ENCODE measurements around the gene RAP1GAP2.

Gene RAP1GAP2

DNA sequence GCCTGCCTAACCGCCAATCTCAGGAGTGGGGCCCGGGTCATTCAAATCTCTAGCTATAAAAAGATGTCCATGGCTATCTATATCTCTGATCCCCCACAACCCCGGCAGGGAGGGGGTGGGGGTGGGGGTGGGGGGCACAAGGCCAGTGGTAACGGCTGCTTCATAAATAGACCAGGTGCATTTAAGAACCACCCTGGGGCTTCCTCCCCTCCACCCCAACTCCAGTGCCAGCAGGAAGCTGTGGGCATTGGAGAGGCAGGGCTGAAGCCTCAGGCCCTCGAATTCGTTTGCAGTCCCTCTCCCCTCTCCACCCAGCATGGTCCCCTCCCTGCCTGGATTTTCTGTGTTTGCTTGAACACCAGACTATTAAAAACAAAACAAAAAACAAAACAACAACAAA lies 56.0 kb downstream of the RAP1GAP2 start:
- no peak for FAIRE-seq
- DNase-seq (ENCODE audit: insufficient read length, low spot score), result no peak

DNA sequence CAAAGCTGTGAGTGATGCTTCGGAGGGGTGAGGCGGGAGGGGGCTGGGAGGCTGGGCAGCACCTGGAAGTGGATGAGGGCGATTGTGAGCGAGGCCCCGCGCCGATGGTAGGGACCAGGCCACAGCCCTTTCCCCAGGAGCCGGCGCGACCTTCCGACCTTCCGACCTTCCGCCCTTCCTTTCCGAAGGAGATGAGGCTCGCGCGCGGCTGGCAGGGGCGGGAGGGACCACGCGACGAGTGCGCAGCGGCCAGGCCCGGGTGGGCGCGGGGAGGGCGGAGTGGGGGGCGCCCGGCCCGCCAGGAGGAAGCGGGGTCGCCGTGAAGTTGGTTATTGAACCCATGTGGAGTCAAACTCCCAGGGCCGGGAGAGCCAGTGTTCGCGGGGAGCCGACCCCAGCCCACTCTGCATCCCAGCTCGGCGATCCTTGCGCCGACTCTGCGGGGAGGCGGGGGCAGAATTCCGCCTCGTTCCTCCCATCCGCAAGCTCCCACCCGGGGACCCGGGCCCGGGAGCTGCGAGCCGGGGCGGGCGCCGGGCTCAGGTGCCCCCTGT lies 56.6 kb downstream of the RAP1GAP2 start:
- FAIRE-seq, result no peak
- DNase-seq (ENCODE audit: insufficient read length, low spot score), result no peak

- peak; percentile 57 for DNase-seq (ENCODE audit: insufficient read length, low spot score)
- FAIRE-seq, result no peak
Observed at GRCh38 chr17:2853283-2854142, 57.3 kb downstream of the RAP1GAP2 start.

DNA sequence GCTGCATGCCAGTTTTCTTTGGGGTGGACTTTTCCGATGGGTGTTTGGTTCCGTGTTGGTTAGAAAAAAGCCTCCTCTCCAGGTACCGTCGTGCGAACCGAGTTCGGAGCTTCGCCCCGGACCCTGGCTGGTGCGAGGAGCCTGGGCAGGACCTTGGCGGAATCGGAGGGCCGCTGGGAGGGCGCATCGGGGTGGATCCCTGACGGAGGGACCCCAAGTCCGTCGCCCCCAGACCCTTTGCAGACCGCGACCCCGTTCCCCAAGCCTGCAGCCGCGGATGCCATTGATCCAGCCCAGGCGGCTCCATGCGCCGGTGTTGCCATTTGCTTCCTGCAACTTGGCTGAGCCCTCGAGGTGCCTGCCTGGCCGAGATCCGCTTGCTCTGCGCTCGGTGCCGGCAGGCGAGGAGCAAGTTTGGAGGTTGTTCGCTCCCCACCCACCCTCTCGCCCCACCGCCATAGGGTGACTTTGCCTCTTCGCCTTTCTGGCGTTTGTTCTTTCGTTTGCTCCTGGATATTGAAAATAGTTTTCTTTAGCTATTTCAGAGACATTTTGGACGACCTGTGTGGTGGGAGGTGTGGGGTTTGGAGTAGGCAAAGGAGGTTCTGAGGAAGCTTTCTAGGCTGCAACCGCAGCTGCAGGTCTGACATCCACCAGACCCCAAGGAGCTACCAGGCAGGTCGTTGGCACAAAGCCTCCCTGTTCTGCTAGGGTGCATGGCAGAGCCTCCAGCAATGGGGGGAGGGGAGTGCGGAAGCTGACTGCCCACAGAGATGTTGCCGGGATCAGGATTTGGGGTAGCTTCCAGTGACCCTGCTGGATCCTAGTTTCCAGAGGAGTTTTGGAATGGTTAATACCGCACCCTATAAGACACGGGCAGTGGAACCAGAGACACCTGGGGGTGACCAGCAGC lies 58.2 kb downstream of the RAP1GAP2 start:
- no peak for DNase-seq (ENCODE audit: insufficient read length, low spot score)
- FAIRE-seq, result peak; percentile 81

- FAIRE-seq, result no peak
- no peak for DNase-seq (ENCODE audit: insufficient read length, low spot score)
Observed at GRCh38 chr17:2855063-2855600, 58.9 kb downstream of the RAP1GAP2 start.

DNA sequence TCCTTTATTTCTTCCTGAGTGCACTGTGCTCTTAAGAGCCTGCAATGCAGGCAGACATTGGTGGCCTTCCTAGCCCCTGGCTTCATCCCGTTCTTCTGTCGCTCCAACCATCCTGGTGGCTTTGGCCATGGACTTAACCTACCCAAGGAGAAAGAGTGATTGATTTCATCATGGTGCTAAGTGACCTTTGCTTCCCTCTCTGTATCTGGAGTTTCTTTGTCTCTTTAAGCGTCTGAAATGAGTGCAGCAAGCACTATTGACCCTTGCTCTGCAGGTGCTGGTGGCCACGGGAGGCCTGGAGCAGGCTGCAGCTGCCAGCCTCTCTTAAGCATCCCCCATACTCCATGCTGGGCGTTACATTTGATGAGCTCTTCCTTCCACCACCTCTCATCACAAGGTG lies 60.5 kb downstream of the RAP1GAP2 start:
- no peak for DNase-seq (ENCODE audit: insufficient read length, low spot score)
- no peak for FAIRE-seq

DNA sequence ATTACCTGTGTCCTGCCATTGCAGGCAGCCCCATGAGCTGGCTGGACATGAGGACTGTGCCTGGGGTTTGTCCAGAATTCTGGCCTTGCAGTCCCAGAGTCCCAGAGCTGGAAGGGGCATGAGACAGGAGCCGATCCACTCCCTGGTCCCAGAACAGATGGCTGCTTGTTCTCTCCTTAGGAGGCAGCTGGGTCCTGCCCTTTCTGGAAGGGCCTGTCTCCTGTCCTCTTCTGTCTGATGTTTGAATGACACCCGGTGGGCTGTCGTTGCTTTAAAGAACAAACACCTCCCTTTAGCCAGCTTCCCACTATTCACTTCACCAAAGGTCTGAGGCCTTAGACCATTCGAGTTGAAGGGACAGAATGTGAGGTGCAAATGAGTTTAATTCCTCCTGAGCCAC lies 63.8 kb downstream of the RAP1GAP2 start:
- DNase-seq (ENCODE audit: insufficient read length, low spot score) (no peak), FAIRE-seq (no peak)

- FAIRE-seq (peak; percentile 33), DNase-seq (ENCODE audit: insufficient read length, low spot score) (no peak)
Observed at GRCh38 chr17:2860883-2861282, 64.6 kb downstream of the RAP1GAP2 start.

DNA sequence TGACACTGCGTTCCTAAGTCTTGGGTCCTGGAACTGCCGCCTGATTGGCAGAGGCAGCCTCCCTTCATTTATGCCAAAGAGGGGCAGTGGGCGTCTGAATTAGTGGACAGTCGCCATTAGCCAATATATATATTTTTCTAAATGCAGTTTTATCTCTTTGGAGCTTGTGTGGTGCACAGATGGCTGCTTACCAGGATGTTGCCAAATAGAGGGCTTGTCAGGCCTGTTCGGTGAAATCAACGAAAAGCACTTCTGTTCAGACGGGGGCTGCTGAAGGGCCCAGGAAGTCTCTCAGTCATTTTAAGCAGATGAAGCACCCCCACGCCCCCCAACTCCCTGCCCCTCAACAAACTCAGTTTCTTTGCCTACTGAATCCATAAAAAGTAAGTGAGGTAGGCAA lies 66.0 kb downstream of the RAP1GAP2 start:
- FAIRE-seq (no peak), DNase-seq (ENCODE audit: insufficient read length, low spot score) (no peak)

- FAIRE-seq, result no peak
Observed at GRCh38 chr17:2863204-2863603, 67.0 kb downstream of the RAP1GAP2 start.

DNA sequence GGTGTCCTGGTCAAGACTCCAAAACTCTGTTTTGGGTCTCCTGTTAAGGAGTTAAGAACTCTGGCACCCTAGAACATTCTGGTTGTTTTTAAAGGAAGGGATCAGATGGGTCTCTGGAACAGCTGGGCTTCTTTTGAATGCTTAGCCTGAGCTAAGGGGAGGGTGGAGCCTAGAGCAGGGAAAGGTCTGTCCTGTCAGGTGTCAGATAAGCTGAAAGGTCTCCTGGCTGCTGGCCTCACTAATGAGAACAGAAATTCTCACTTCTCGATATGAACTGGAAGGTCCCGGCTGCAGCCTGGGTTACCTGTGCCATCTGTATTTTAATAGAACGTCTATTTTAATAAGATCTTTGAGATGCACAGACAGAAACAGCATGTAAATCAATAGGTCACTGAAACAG lies 69.0 kb downstream of the RAP1GAP2 start:
- FAIRE-seq (no peak), DNase-seq (ENCODE audit: insufficient read length, low spot score) (no peak)

More at GRCh38 chr17:2863204-2863603, 67.0 kb downstream of the RAP1GAP2 start:
- no peak for DNase-seq (ENCODE audit: insufficient read length, low spot score)

GRCh38 chr17:2867441-2868424 lies 71.5 kb downstream of the RAP1GAP2 start:
- DNase-seq (ENCODE audit: insufficient read length, low spot score), result peak; percentile 51
- peak; percentile 90 for FAIRE-seq

DNA sequence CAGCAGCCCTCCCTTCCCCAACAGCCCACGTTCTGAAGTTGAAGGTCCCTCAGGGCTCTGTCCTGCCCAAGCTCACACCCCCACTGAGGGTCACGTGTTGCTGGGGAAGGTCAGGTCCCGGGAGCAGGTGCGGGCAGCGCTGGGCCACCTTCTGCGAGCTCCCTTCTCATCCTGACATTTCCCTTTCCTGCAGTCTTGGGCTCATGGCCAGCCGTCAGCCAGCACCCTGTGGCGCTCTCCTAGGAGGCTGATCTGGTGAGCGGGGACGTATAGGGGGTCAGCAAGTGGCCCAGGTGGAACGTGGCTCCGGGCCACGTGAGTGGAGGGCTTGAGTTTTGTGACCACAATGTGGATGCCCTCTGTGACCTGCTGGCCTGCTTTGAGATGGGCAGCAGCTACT lies 73.4 kb downstream of the RAP1GAP2 start:
- no peak for FAIRE-seq

DNA sequence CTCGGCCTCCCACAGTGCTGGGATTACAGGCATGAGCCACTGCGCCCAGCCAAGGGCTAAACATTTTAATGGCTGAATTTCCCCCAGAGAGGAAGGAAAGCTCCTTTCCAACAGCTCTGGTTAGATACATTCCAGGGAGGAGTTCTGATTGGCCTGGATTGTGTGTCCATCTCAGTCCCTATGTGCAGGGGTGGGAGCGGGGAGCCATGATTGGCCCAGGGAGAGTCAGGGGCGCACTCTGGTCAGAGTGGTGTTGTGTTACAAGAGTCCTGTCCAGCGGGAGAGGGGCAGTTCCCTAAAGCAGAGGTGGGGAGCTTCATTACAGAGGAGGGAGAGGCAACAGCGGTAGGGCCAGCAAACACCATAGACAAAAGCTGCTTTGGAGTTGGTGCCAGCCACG lies 75.0 kb downstream of the RAP1GAP2 start:
- FAIRE-seq (no peak), DNase-seq (ENCODE audit: insufficient read length, low spot score) (no peak)

More for the DNA sequence above, 73.4 kb downstream of the RAP1GAP2 start:
- DNase-seq (ENCODE audit: insufficient read length, low spot score), result no peak

DNA sequence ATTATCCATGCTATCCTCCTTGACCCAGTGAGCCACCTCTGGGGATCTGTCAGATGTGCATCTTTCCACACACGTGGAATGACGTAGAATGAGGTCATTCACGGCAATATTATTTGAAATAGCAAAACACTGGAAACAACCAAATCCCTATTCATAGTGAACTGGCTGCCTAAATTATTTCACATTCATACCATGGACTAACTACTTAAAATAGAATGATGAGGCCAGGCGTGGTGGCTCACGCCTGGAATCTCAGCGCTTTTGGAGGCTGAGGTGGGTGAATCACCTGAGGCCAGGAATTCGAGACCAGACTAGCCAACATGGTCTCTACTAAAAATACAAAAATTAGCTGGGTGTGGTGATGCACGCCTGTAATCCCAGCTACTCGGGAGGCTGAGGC lies 75.5 kb downstream of the RAP1GAP2 start:
- FAIRE-seq (no peak), DNase-seq (ENCODE audit: insufficient read length, low spot score) (no peak)

- DNase-seq (ENCODE audit: insufficient read length, low spot score) (no peak), FAIRE-seq (no peak)
Observed at GRCh38 chr17:2872282-2872681, 76.0 kb downstream of the RAP1GAP2 start.

GRCh38 chr17:2874189-2874686 lies 78.0 kb downstream of the RAP1GAP2 start:
- FAIRE-seq (peak; percentile 38), DNase-seq (ENCODE audit: insufficient read length, low spot score) (no peak)

DNA sequence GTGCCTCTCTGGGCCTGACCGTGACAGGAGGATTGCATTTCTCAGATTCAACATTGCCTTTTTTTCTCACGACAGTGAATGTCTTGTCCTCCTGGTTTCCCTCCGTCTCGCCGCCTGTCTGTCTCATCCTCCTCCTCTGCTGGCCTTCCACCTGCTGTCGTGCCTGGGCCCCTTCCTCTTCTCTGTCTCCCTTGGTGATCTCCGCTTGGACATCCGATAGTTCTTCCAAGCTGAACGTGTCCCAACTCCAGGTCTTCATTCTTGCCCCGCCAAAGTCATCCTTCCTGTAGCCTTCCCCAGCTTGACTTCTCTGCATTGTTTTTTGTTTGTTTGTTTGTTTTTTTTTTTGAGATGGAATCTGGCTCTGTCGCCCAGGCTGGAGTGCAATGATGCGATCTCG lies 79.4 kb downstream of the RAP1GAP2 start:
- FAIRE-seq (no peak), DNase-seq (ENCODE audit: insufficient read length, low spot score) (no peak)

DNA sequence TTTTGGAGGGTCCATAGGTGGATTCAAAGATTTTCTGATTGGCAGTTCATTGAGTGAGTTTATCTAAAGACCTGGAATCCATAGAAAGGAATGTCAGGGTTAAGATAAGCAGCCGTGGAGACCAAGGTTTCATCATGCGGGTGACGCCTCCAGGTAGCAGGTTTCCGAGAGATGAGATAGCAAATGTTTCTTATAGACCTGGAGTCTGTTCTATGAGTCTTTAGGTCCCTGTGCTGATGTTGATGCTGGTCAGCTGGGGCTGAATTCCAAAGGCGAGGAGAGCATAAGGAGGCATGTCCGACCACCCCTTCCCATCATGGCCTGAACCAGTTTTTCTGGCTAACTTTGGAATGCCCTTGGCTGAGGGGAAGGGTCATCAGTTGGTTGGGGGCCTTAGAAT lies 80.2 kb downstream of the RAP1GAP2 start:
- DNase-seq (ENCODE audit: insufficient read length, low spot score), result no peak

More for the DNA sequence above, 80.2 kb downstream of the RAP1GAP2 start:
- FAIRE-seq, result no peak

Data from HTR-8/SVneo (cell line).